ENCODE measurements around the gene IFNA13.

DNA sequence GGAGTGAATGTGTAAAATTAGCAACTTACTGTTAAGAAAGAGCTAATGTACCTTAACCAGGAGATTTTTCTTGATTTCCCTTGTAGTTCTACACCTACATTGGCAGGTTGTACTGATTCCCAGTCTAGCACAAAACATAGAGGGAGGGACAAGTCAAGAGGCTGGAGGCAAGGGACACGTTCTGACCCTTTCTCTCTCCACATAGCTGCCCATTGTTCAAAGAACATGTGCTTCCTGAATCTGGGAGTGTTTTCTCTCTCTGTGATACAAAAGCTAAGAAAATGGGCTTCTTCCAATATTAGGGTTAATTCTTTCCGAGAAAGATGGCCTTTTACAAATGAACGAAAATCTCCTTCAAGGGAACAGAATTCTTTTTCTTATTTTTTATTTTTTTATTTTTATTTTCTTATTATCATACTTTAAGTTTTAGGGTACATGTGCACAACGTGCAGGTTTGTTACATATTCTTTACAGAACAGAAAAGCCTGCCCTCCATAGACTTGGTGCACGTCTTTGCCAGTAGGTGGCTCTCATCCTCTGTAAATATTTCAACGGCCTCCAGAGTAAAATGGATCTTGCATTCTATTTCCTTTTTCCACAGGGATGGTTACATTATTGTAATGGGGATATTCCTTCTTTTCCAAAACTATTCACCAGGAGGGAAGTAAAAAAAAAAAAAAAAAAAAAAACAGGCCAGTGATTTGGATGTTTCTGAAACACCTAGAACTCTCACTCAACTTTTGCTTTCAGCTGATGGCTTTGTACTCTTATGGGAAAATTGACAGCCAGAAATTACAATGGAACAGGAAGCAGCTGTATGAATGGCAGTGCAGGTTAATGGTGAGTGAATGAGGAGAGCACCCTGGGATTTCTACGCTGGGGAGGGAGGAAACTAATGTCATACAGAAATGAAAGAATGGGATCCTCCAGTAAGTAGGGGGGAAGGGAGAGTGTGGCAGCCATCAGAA, 49.6 kb downstream of the IFNA13 start:
- TF ChIP-seq CTCF (IDR thresholded peaks at IDR 0.05) (peak; percentile 25 to 61 (median 58)), POLR2A (IDR thresholded peaks at IDR 0.05) (no peak)

Data from testis (tissue), 2 donors.